K562 (cell line): Measurements from ENCODE around the gene CAMK2G.

Experiments used
- DPF2 ChIP-seq: fragments of 450-650 bp; IDR thresholded peaks from 2 replicates; pipeline ENCODE4 v1.6.1; 2016
- EP300 ChIP-seq: IDR thresholded peaks from 2 replicates; pipeline ENCODE4 v1.6.1; 2012; ENCODE audit warnings: low read length, improper control_type of control experiment
- MAX ChIP-seq: sonication (generic); formaldehyde crosslinking; IDR thresholded peaks from 2 replicates; pipeline ENCODE4 v1.9.0; 2022; ENCODE audit warnings: mild to moderate bottlenecking, missing genetic modification reagents
- MXI1 ChIP-seq: IDR thresholded peaks from 2 replicates; pipeline ENCODE4 v1.6.1; 2011; ENCODE audit warnings: low read depth, mild to moderate bottlenecking, improper control_type of control experiment, low read length
- SIRT6 ChIP-seq: IDR thresholded peaks from one replicate; pipeline ENCODE4 v1.6.1; 2012; ENCODE audit warnings: low read depth, mild to moderate bottlenecking, control low read depth, inconsistent platforms, low read length, moderate library complexity
- SMAD3 ChIP-seq: fragments of 450-650 bp; formaldehyde crosslinking; conservative IDR thresholded peaks from 2 replicates; pipeline ENCODE4 v1.4.0; 2020; ENCODE audit warnings: mild to moderate bottlenecking
- TCF7L2 ChIP-seq: fragments of 150-350 bp; IDR thresholded peaks from 2 replicates; pipeline ENCODE4 v1.6.1; 2016; ENCODE audit warnings: low read depth, mild to moderate bottlenecking, low read length, moderate library complexity
- TEAD1 ChIP-seq, 2 experiments: fragments of 450-650 bp in 1 of 2; sonication (generic) in 1 of 2; formaldehyde crosslinking; IDR thresholded peaks; 2 replicates each; pipeline versions ENCODE4 v1.4.0 to v1.8.0; 2020 to 2022; ENCODE audit warnings: mild to moderate bottlenecking in 2 of 2, missing genetic modification reagents in 1 of 2
- TOE1 ChIP-seq, 2 experiments: fragments of 450-650 bp in 1 of 2; sonication (generic) in 1 of 2; formaldehyde crosslinking in 1 of 2; IDR thresholded peaks; 2 replicates each; pipeline versions ENCODE4 v1.7.1 to v1.8.0; 2016 to 2022; ENCODE audit warnings: borderline replicate concordance in 2 of 2, mild to moderate bottlenecking in 2 of 2, antibody characterized with exemption in 1 of 2, inconsistent platforms in 1 of 2, low read depth in 1 of 2, missing genetic modification reagents in 1 of 2, moderate library complexity in 1 of 2
- ZNF174 ChIP-seq: fragments of 250-450 bp; sonication (Bioruptor Pico); IDR thresholded peaks from 2 replicates; pipeline ENCODE4 v1.4.0; 2020; ENCODE audit warnings: mild to moderate bottlenecking
- ZNF830 ChIP-seq: fragments of 250-450 bp; sonication (Bioruptor Pico); IDR thresholded peaks from 2 replicates; pipeline ENCODE4 v1.5.0; 2021; ENCODE audit warnings: mild to moderate bottlenecking

GRCh38 chr10:73856261-73856660, 18.1 kb downstream of the CAMK2G start:
- TF ChIP-seq TEAD1 (CRISPR knock-in tag; IDR thresholded peaks at IDR 0.05) (no peak), SMAD3 (no peak), MXI1 (no peak), TOE1 (IDR thresholded peaks at IDR 0.05; ENCODE audit: borderline replicate concordance) (no peak), TOE1 (CRISPR knock-in tag; IDR thresholded peaks at IDR 0.05; ENCODE audit: borderline replicate concordance, low read depth) (no peak), MAX (CRISPR knock-in tag) (no peak), ZNF174 (CRISPR knock-in tag) (no peak), SIRT6 (no peak), ZNF830 (no peak), EP300 (no peak), DPF2 (no peak), TCF7L2 (no peak)
